Liver (tissue), 9 donors: ENCODE results near the gene CRHR2. TPM values are rescaled to one million over a fixed set of nuclear protein-coding genes. Genes with fewer than 3 reads are reported as not detected.
A peak's percentile ranks its signal among the peaks of the same experiment; 100 is the strongest.

ENCODE experiments used
- DNase-seq: peaks from one replicate; pipeline ENCODE4 v3.0.0-alpha.2; 2017; ENCODE audit warnings: low spot score
- H3K27ac ChIP-seq, 2 donors: one replicate each; pipeline ENCODE4 v1.7.0; 2013; ENCODE audit warnings: inconsistent platforms in 2 of 2, low read length in 2 of 2, control low read depth in 1 of 2, low read depth in 1 of 2, mild to moderate bottlenecking in 1 of 2
- H3K27me3 ChIP-seq, 4 donors: one replicate each; pipeline versions ENCODE4 v1.6.1 to v1.7.0; 2013; ENCODE audit warnings: low read length in 3 of 4, inconsistent platforms in 1 of 4, mild to moderate bottlenecking in 1 of 4, moderate library complexity in 1 of 4; ENCODE audit not compliant: control insufficient read depth in 4 of 4, insufficient read depth in 4 of 4
- H3K36me3 ChIP-seq, 4 donors: one replicate each; pipeline versions ENCODE4 v1.6.1 to v1.7.0; 2013; ENCODE audit warnings: low read length in 3 of 4, mild to moderate bottlenecking in 3 of 4, low read depth in 1 of 4, moderate library complexity in 1 of 4; ENCODE audit not compliant: control insufficient read depth in 4 of 4, insufficient read depth in 3 of 4
- H3K4me1 ChIP-seq, 4 donors: one replicate each; pipeline versions ENCODE4 v1.6.1 to v1.7.0; 2013; ENCODE audit warnings: low read length in 3 of 4, mild to moderate bottlenecking in 3 of 4, moderate library complexity in 1 of 4; ENCODE audit not compliant: control insufficient read depth in 4 of 4, insufficient read depth in 4 of 4
- H3K4me3 ChIP-seq, 3 donors: one replicate each; pipeline versions ENCODE4 v1.6.1 to v1.7.0; 2013; ENCODE audit warnings: low read length in 3 of 3, control low read depth in 1 of 3, low read depth in 1 of 3, mild to moderate bottlenecking in 1 of 3
- H3K9ac ChIP-seq, 2 donors: one replicate each; pipeline ENCODE4 v1.7.0; 2013; ENCODE audit warnings: low read length in 2 of 2, mild to moderate bottlenecking in 2 of 2, moderate library complexity in 2 of 2, control low read depth in 1 of 2, low read depth in 1 of 2
- H3K9me3 ChIP-seq, 4 donors: one replicate each; pipeline versions ENCODE4 v1.6.1 to v1.7.0; 2013; ENCODE audit warnings: low read length in 3 of 4; ENCODE audit not compliant: control insufficient read depth in 4 of 4
- ATF3 ChIP-seq: IDR thresholded peaks from 2 replicates; pipeline ENCODE4 v1.6.1; 2016; ENCODE audit warnings: antibody characterized with exemption
- EGR1 ChIP-seq, 2 donors: IDR thresholded peaks; 2 replicates each; pipeline ENCODE4 v1.6.1; 2016 to 2018; ENCODE audit warnings: antibody characterized with exemption in 2 of 2, low read depth in 2 of 2
- FOXA2 ChIP-seq: IDR thresholded peaks from 2 replicates; pipeline ENCODE4 v1.6.1; 2016; ENCODE audit warnings: antibody characterized with exemption
- GABPA ChIP-seq, 2 donors: IDR thresholded peaks in 1 of 2; conservative IDR thresholded peaks in 1 of 2; 2 replicates each; pipeline ENCODE4 v1.6.1; 2016; ENCODE audit warnings: antibody characterized with exemption in 2 of 2, mild to moderate bottlenecking in 1 of 2, moderate library complexity in 1 of 2
- HNF4A ChIP-seq, 2 donors: conservative IDR thresholded peaks; 2 replicates each; pipeline ENCODE4 v1.6.1; 2016; ENCODE audit warnings: antibody characterized with exemption in 2 of 2, mild to moderate bottlenecking in 2 of 2
- HNF4G ChIP-seq: IDR thresholded peaks from 2 replicates; pipeline ENCODE4 v1.6.1; 2016; ENCODE audit warnings: antibody characterized with exemption
- JUND ChIP-seq, 2 donors: IDR thresholded peaks; 2 replicates each; pipeline ENCODE4 v1.6.1; 2016; ENCODE audit warnings: antibody characterized with exemption in 2 of 2
- NR2F2 ChIP-seq: IDR thresholded peaks from 2 replicates; pipeline ENCODE4 v1.6.1; 2016; ENCODE audit warnings: antibody characterized with exemption
- RAD21 ChIP-seq, 2 donors: IDR thresholded peaks; 2 replicates each; pipeline ENCODE4 v1.6.1; 2016; ENCODE audit warnings: antibody characterized with exemption in 2 of 2, mild to moderate bottlenecking in 2 of 2
- REST ChIP-seq: IDR thresholded peaks from 2 replicates; pipeline ENCODE4 v1.6.1; 2016; ENCODE audit warnings: antibody characterized with exemption, mild to moderate bottlenecking
- RXRA ChIP-seq, 2 donors: IDR thresholded peaks; 2 replicates each; pipeline ENCODE4 v1.6.1; 2017 to 2018; ENCODE audit warnings: antibody characterized with exemption in 2 of 2, mild to moderate bottlenecking in 1 of 2
- SP1 ChIP-seq: IDR thresholded peaks from 2 replicates; pipeline ENCODE4 v1.6.1; 2018; ENCODE audit warnings: antibody characterized with exemption, mild to moderate bottlenecking
- TAF1 ChIP-seq: conservative IDR thresholded peaks from 2 replicates; pipeline ENCODE4 v1.6.1; 2016; ENCODE audit warnings: antibody characterized with exemption, mild to moderate bottlenecking
- YY1 ChIP-seq: IDR thresholded peaks from 2 replicates; pipeline ENCODE4 v1.6.1; 2016; ENCODE audit warnings: antibody characterized with exemption, mild to moderate bottlenecking
- whole genome bisulfite sequencing: extraction: QIAGEN DNeasy Blood & Tissue Kit; methylation state at CpG from one replicate; pipeline ENCODE4 v1.1.7; 2013; 5-methylcytosine and 5-hydroxymethylcytosine counted together
- polyA plus RNA-seq, 2 donors: library from polyadenylated mRNA; stranded (reverse) in 1 of 2; unstranded in 1 of 2; fragments of 200-250 nt in 1 of 2; fragments of >200 nt in 1 of 2; fragmentation: Nextera tagmentation in 1 of 2; extraction: Ambion mirVana in 1 of 2; gene quantifications; one replicate each; pipeline versions ENCODE4 v1.2.1 to v1.2.3, GENCODE V29; 2013 to 2015
- total RNA-seq, 2 donors: library from RNA; depleted of rRNA; stranded (reverse); fragments of >200 nt; gene quantifications; one replicate each; pipeline ENCODE4 v1.2.3, GENCODE V29; 2014
- TF ChIP-seq, protein P1 (sequence below): fragments of 150-350 bp; IDR thresholded peaks from 2 replicates; pipeline ENCODE4 v1.5.1; 2017; ENCODE audit warnings: improper control_type of control experiment, low read depth, low read length; ENCODE audit not compliant: missing input control
- TF ChIP-seq, protein P2 (sequence below): IDR thresholded peaks from 2 replicates; pipeline ENCODE4 v1.6.1; 2016; ENCODE audit warnings: antibody characterized with exemption
- donor health status: healthy.
- donor health status: healthy.
- donor health status: healthy.
- donor health status: healthy.
- donor health status: healthy.

Gene CRHR2
- total and polyA plus RNA-seq, 4 donors: not detected

DNA sequence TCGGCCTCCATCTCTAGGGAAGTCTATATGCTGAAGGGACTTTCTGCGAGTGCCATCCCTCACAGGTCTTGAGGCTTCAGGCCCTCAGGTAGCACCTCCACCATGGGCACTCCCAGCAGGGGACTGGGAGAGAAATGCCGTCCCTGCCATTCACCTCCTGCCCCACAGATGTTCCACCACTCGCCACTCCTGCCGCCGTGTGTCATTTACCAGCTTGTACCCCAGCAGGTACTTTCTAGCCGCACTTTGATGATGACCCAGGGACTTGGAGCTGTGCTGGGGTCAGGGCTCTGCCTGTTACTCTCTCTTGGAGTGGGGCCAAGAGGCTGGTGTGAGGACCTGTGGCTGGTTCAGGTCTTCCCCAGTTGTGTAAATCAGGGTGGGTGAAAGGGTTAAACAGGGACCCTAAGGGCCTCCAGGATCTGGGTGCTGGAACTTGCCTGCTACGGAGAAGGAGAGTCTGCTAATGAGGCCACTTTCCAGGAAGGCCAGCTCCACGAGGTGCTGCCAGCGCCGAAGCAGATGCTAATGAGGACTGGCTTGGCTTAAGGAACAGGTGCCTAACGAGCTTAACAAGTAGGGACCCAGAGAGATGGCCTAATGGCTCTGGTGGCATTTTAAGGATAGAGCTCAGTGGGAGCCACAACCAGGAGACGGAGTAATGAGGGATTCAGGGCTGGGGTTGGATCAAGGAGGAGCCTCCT is 32.4 kb downstream of the CRHR2 start:
- H3K27ac ChIP-seq: no peak overlapping the region
- no peaks in the 10 kb centered on the region for H3K27me3 ChIP-seq
- peaks cover 0 to 4% (median 0%) of the 10 kb centered on the region in 4 donors for H3K36me3 ChIP-seq
- no peaks in the 10 kb centered on the region for H3K9me3 ChIP-seq
- 94% methylated on average over 13 of the region's 13 CpGs for WGBS
- H3K4me3 ChIP-seq: no peak overlapping the region
- no peak overlapping the region for H3K9ac ChIP-seq
- H3K4me1 ChIP-seq: no peaks in the 10 kb centered on the region
- TF ChIP-seq HNF4G: no peak
- DNase-seq: no peak

DNA sequence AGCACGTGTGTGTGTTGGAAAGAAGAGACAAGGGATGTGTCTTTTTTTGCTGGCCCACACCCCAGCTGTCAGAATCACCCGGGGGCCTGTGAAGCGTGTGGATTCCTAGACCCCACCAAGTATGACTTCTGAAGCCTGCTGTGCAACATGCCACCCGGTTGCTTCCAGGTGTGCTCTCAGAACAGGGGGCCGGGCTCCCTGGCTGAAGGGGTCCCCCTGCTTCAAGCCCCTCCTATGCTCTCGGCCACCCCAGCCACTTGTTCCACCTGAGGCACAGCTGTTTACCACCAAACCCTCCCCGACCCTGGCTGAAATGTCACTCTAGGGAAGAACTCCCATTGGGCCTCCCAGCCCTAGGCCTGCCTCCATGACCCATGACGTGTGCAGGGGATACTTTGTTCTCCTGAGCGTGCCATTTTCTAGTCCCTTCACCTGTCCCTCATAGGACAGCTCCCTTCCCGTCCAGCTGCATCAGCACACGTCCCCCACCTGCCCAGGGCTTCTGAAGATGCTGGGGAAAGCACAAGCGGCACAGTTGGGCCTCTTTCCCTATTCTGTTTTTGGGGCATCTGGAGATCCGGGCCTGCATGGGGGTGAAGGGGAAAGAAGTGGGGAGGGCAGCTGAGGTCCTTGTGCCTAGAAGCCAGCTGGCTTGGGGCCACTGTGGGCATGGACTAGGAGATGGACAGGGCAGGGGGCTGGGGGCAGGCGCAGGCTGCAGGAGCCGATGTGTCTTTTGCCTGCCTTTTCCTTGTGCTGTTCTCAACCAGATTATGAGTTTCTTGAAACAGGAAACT is 33.3 kb downstream of the CRHR2 start:
- Histone ChIP-seq H3K27me3 (no peaks in the 10 kb centered on the region), H3K9ac (no peak overlapping the region), H3K36me3 (peaks cover 0 to 4% (median 0%) of the 10 kb centered on the region in 4 donors), H3K9me3 (no peaks in the 10 kb centered on the region), H3K27ac (no peak overlapping the region), H3K4me1 (no peaks in the 10 kb centered on the region), H3K4me3 (no peak overlapping the region)
- TF ChIP-seq REST (no peak), ATF3 (no peak), TAF1 (no peak), JUND (IDR thresholded peaks at IDR 0.05) (no peak), FOXA2 (no peak), RXRA (IDR thresholded peaks at IDR 0.05) (no peak), NR2F2 (no peak), GABPA (IDR thresholded peaks at IDR 0.05 in 1 of 2, conservative IDR thresholded peaks at IDR 0.05 in 1 of 2) (no peak), EGR1 (IDR thresholded peaks at IDR 0.05; ENCODE audit: low read depth in 2 of 2) (no peak), HNF4A (conservative IDR thresholded peaks at IDR 0.05) (no peak), SP1 (no peak), YY1 (no peak), RAD21 (IDR thresholded peaks at IDR 0.05) (no peak)
- TF ChIP-seq, protein P1, sequence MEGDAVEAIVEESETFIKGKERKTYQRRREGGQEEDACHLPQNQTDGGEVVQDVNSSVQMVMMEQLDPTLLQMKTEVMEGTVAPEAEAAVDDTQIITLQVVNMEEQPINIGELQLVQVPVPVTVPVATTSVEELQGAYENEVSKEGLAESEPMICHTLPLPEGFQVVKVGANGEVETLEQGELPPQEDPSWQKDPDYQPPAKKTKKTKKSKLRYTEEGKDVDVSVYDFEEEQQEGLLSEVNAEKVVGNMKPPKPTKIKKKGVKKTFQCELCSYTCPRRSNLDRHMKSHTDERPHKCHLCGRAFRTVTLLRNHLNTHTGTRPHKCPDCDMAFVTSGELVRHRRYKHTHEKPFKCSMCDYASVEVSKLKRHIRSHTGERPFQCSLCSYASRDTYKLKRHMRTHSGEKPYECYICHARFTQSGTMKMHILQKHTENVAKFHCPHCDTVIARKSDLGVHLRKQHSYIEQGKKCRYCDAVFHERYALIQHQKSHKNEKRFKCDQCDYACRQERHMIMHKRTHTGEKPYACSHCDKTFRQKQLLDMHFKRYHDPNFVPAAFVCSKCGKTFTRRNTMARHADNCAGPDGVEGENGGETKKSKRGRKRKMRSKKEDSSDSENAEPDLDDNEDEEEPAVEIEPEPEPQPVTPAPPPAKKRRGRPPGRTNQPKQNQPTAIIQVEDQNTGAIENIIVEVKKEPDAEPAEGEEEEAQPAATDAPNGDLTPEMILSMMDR: no peak
- TF ChIP-seq, protein P2, sequence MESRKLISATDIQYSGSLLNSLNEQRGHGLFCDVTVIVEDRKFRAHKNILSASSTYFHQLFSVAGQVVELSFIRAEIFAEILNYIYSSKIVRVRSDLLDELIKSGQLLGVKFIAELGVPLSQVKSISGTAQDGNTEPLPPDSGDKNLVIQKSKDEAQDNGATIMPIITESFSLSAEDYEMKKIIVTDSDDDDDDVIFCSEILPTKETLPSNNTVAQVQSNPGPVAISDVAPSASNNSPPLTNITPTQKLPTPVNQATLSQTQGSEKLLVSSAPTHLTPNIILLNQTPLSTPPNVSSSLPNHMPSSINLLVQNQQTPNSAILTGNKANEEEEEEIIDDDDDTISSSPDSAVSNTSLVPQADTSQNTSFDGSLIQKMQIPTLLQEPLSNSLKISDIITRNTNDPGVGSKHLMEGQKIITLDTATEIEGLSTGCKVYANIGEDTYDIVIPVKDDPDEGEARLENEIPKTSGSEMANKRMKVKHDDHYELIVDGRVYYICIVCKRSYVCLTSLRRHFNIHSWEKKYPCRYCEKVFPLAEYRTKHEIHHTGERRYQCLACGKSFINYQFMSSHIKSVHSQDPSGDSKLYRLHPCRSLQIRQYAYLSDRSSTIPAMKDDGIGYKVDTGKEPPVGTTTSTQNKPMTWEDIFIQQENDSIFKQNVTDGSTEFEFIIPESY: no peak
- WGBS: 94% methylated on average over 15 of the region's 15 CpGs
- DNase-seq: peak; percentile 27
